Activated CD8-positive, alpha-beta T cell treated with anti-CD3 and anti-CD28 coated beads for 36 hours (primary cell): Measurements from ENCODE around the gene RHOBTB3. TPM values are rescaled to one million over a fixed set of nuclear protein-coding genes. Genes with fewer than 3 reads are reported as not detected.

Source experiments
- ATAC-seq: fragments of 200-7000 bp; cut with Tn5 transposase; one replicate; pipeline ENCODE4 v1.10.0; 2021; ENCODE audit warnings: mild to moderate bottlenecking, moderate library complexity
- CTCF ChIA-PET: fragments of 350-600 bp; sonication (Branson Sonifier 250); formaldehyde crosslinking; loops from one replicate; lab custom pipeline; 2021; ENCODE audit warnings: antibody characterized with exemption; lab: Charles Lee
- POLR2A ChIA-PET: fragments of 350-600 bp; sonication (Branson Sonifier 250); formaldehyde crosslinking; loops from one replicate; lab custom pipeline; 2021; ENCODE audit warnings: antibody characterized with exemption; lab: Charles Lee
- DNase-seq: peaks from one replicate; pipeline ENCODE4 v3.0.0-alpha.2; 2020
- H3K27ac Mint-ChIP-seq: one replicate; pipeline ENCODE4 v1.8.0; 2021; ENCODE audit warnings: mild to moderate bottlenecking, mixed read lengths
- H3K27me3 Mint-ChIP-seq: one replicate; pipeline ENCODE4 v1.8.0; 2021; ENCODE audit warnings: mixed read lengths
- H3K36me3 Mint-ChIP-seq: one replicate; pipeline ENCODE4 v1.8.0; 2021; ENCODE audit warnings: low read depth, mixed read lengths
- H3K4me1 Mint-ChIP-seq: one replicate; pipeline ENCODE4 v1.8.0; 2021; ENCODE audit warnings: low read depth, mixed read lengths
- H3K4me3 Mint-ChIP-seq: one replicate; pipeline ENCODE4 v1.8.0; 2021; ENCODE audit warnings: mild to moderate bottlenecking, moderate library complexity, mixed read lengths
- H3K9me3 Mint-ChIP-seq: one replicate; pipeline ENCODE4 v1.8.0; 2021; ENCODE audit warnings: mixed read lengths
- CTCF ChIP-seq: fragments of 200-600 bp; IDR thresholded peaks from one replicate; pipeline ENCODE4 v1.8.0; 2022; ENCODE audit warnings: antibody characterized with exemption, mild to moderate bottlenecking
- intact Hi-C: fragments of 100-400 bp; cut with micrococcal nuclease; formaldehyde crosslinking; loops from one replicate; pipeline ENCODE4 v1.10.0; 2022
- total RNA-seq, 2 experiments: library from RNA; stranded (reverse); gene quantifications; one replicate each; pipeline ENCODE4 v1.2.3, GENCODE V29; 2021

The RHOBTB3 gene
- total RNA-seq, 2 experiments from 2014 or later: 0.50 to 1.1 TPM

GRCh38 chr5:95822542-95823181 is 91.5 kb downstream of the RHOBTB3 start, which contains the start of gene GLRX:
GLRX (minus strand) TSS chr5:95822726; CDS start chr5:95822662, 64 bp downstream.
- H3K27ac Mint-ChIP-seq: peak within 1 kb of the TSS; percentile 93
- peaks cover 44% of the 10 kb centered on the region for H3K4me1 Mint-ChIP-seq
- CTCF ChIA-PET: interaction anchor here (0.8 to 8.3 kb wide), 11 partner anchors 9 to 176 kb away, joined by 3 to 94 read pairs (median 14); partner anchors contain the start of gene RFESD
- no peaks in the 10 kb centered on the region for H3K27me3 Mint-ChIP-seq
- intact Hi-C loops: loop anchor here (5.0 kb wide), 1 partner anchor 175 kb away; the partner anchor contains the start of gene RFESD
- H3K4me3 Mint-ChIP-seq: peak within 1 kb of the TSS; percentile 87
- H3K36me3 Mint-ChIP-seq: no peaks in the 10 kb centered on the region
- POLR2A ChIA-PET: interaction anchor here (0.7 to 8.8 kb wide), 6 partner anchors 8 to 243 kb away, joined by 3 to 102 read pairs (median 4); partner anchors contain the start of gene RFESD
- no peak for TF ChIP-seq CTCF
- H3K9me3 Mint-ChIP-seq: no peaks in the 10 kb centered on the region
- DNase-seq (peak; percentile 73), ATAC-seq (peak; percentile 15)

- ATAC-seq (no peak), DNase-seq (peak; percentile 38)
- POLR2A ChIA-PET: interaction anchor here (0.9 to 8.8 kb wide), 8 partner anchors 9 to 176 kb away, joined by 3 to 102 read pairs (median 4); partner anchors contain the start of gene RFESD
- Mint-ChIP-seq H3K27ac (peak overlapping the region; percentile 93), H3K4me3 (peak overlapping the region; percentile 87), H3K36me3 (no peaks in the 10 kb centered on the region), H3K9me3 (no peaks in the 10 kb centered on the region), H3K4me1 (peaks cover 44% of the 10 kb centered on the region), H3K27me3 (no peaks in the 10 kb centered on the region)
- intact Hi-C loops: loop anchor here (5.0 kb wide), 1 partner anchor 176 kb away; the partner anchor contains the start of gene RFESD
- no peak for TF ChIP-seq CTCF
- CTCF ChIA-PET: interaction anchor here (1.1 to 8.3 kb wide), 11 partner anchors 9 to 177 kb away, joined by 3 to 94 read pairs (median 14); partner anchors contain the start of gene RFESD
Observed at GRCh38 chr5:95823218-95823737, 92.1 kb downstream of the RHOBTB3 start.

GRCh38 chr5:95823738-95824609 is 92.8 kb downstream of the RHOBTB3 start:
- peak; percentile 83 for DNase-seq
- TF ChIP-seq CTCF: no peak
- Mint-ChIP-seq H3K27ac (peak overlapping the region; percentile 93), H3K4me3 (peak overlapping the region; percentile 87), H3K36me3 (no peaks in the 10 kb centered on the region), H3K9me3 (no peaks in the 10 kb centered on the region), H3K4me1 (peaks cover 37% of the 10 kb centered on the region), H3K27me3 (no peaks in the 10 kb centered on the region)
- intact Hi-C loops: loop anchor here (5.0 kb wide), 1 partner anchor 177 kb away; the partner anchor contains the start of gene RFESD
- POLR2A ChIA-PET: interaction anchor here (0.8 to 8.8 kb wide), 9 partner anchors 8 to 42 kb away, joined by 3 to 102 read pairs (median 4); no protein-coding TSS in a partner anchor
- CTCF ChIA-PET: interaction anchor here (1.2 to 8.3 kb wide), 9 partner anchors 8 to 177 kb away, joined by 3 to 94 read pairs (median 14); partner anchors contain the start of gene RFESD
- ATAC-seq: peak; percentile 75

GRCh38 chr5:95824747-95825146 is 93.6 kb downstream of the RHOBTB3 start:
- no peaks in the 10 kb centered on the region for H3K27me3 Mint-ChIP-seq
- no peak overlapping the region for H3K4me3 Mint-ChIP-seq
- peaks cover 33% of the 10 kb centered on the region for H3K4me1 Mint-ChIP-seq
- TF ChIP-seq CTCF: no peak
- DNase-seq: no peak
- peak overlapping the region; percentile 93 for H3K27ac Mint-ChIP-seq
- intact Hi-C loops: loop anchor here (5.0 kb wide), 1 partner anchor 177 kb away; the partner anchor contains the start of gene RFESD
- ATAC-seq: no peak
- CTCF ChIA-PET: interaction anchor here (0.8 to 8.3 kb wide), 7 partner anchors 9 to 43 kb away, joined by 3 to 94 read pairs (median 15); no protein-coding TSS in a partner anchor
- no peaks in the 10 kb centered on the region for H3K9me3 Mint-ChIP-seq
- H3K36me3 Mint-ChIP-seq: no peaks in the 10 kb centered on the region
- POLR2A ChIA-PET: interaction anchor here (0.8 to 8.8 kb wide), 5 partner anchors 8 to 21 kb away, joined by 3 to 102 read pairs (median 5); no protein-coding TSS in a partner anchor
